ENCODE data around the gene SLC12A8. TPM values are rescaled to one million over a fixed set of nuclear protein-coding genes. Genes with fewer than 3 reads are reported as not detected.

Gene SLC12A8
- total RNA-seq, 1 donor from 2014 or later: 11.8 TPM

DNA sequence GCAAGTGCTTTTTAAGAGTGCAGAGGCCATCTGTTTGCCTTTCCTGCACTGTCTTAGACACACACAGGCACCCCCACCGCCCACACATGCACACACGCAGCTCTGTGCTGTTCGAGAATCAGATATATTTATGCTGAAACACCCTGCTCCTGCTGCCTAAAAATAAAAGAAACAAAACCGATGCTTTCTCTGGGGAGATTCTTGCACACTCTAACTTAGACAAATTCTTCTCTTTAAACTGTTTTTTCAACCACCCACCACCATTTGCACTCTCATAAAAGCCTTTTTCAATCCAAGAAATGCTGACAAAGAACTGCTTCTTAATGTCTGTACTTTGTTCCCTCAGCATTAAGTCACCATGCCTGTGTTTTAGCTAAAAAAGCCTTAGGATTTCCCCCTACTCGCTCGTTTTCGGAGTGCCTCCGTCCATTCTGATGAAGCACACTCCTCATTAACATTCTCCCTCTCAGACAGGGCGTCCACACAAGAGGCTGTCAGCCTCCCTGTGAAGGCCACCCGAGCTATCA, 26.2 kb downstream of the SLC12A8 start:
- H3K4me1 ChIP-seq: no peaks in the 10 kb centered on the region
- TF ChIP-seq, protein P1, sequence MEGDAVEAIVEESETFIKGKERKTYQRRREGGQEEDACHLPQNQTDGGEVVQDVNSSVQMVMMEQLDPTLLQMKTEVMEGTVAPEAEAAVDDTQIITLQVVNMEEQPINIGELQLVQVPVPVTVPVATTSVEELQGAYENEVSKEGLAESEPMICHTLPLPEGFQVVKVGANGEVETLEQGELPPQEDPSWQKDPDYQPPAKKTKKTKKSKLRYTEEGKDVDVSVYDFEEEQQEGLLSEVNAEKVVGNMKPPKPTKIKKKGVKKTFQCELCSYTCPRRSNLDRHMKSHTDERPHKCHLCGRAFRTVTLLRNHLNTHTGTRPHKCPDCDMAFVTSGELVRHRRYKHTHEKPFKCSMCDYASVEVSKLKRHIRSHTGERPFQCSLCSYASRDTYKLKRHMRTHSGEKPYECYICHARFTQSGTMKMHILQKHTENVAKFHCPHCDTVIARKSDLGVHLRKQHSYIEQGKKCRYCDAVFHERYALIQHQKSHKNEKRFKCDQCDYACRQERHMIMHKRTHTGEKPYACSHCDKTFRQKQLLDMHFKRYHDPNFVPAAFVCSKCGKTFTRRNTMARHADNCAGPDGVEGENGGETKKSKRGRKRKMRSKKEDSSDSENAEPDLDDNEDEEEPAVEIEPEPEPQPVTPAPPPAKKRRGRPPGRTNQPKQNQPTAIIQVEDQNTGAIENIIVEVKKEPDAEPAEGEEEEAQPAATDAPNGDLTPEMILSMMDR (IDR thresholded peaks at IDR 0.05): no peak
- intact Hi-C loops (cut with DNase I): no loop called here
- H3K27ac ChIP-seq: no peak overlapping the region
- H3K36me3 ChIP-seq: no peaks in the 10 kb centered on the region
- H3K27me3 ChIP-seq: no peaks in the 10 kb centered on the region
- no peak for ATAC-seq
- no peak overlapping the region for H3K4me3 ChIP-seq
- H3K9me3 ChIP-seq: no peaks in the 10 kb centered on the region
- no peak for DNase-seq

DNA sequence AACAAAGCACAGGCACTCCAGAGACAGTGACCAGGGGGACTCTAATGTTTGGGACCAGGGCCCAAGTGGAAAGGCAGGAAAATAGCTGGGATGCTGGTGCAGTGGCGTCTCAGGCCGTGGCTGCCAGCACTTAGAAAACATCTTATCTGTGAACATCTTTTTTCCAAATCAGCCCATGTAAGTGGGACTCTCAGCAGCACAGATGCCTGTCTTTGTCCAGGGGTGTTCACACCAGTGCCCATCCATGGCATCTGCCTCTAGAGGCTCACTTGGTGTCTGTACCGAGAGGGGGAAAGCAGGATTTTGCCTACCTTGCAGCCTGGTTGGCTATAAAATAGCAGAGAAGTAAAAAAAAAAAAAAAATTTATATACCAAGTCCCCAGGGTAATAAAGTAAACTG, 26.7 kb downstream of the SLC12A8 start:
- DNase-seq (no peak), ATAC-seq (no peak)
- no peaks in the 10 kb centered on the region for H3K27me3 ChIP-seq
- H3K36me3 ChIP-seq: no peaks in the 10 kb centered on the region
- TF ChIP-seq, protein P1 (IDR thresholded peaks at IDR 0.05): no peak
- no peaks in the 10 kb centered on the region for H3K9me3 ChIP-seq
- H3K27ac ChIP-seq: no peak overlapping the region
- no peaks in the 10 kb centered on the region for H3K4me1 ChIP-seq
- H3K4me3 ChIP-seq: no peak overlapping the region
- intact Hi-C loops (cut with DNase I): no loop called here

DNA sequence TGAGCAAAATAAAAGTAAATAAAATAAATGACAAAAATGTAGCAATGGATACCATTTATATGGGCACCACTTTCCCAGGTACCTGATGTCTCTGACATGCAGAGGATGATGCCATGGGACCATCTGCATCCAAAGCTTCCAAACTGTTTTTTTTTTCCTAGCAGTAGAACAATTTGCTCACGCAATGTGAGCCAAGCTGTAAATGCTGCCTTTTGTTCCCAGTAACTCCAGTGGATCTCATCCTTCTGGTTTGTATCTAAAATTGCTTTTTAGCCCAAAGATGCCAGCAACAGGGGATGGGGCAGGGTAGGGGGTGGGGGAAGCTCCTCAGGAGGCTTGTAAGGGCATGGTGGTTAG, 32.7 kb downstream of the SLC12A8 start:
- TF ChIP-seq, protein P1 (IDR thresholded peaks at IDR 0.05): no peak
- Histone ChIP-seq H3K27ac (no peak overlapping the region), H3K4me1 (no peaks in the 10 kb centered on the region), H3K36me3 (no peaks in the 10 kb centered on the region), H3K9me3 (no peaks in the 10 kb centered on the region), H3K27me3 (no peaks in the 10 kb centered on the region), H3K4me3 (no peak overlapping the region)
- intact Hi-C loops (cut with DNase I): no loop called here
- ATAC-seq (no peak), DNase-seq (no peak)

GRCh38 chr3:125179143-125179883, 33.2 kb downstream of the SLC12A8 start:
- Histone ChIP-seq H3K4me3 (no peak overlapping the region), H3K9me3 (no peaks in the 10 kb centered on the region), H3K36me3 (no peaks in the 10 kb centered on the region), H3K4me1 (no peaks in the 10 kb centered on the region), H3K27me3 (no peaks in the 10 kb centered on the region), H3K27ac (no peak overlapping the region)
- intact Hi-C loops (cut with DNase I): no loop called here
- ATAC-seq (no peak), DNase-seq (no peak)
- TF ChIP-seq, protein P1 (IDR thresholded peaks at IDR 0.05): no peak

DNA sequence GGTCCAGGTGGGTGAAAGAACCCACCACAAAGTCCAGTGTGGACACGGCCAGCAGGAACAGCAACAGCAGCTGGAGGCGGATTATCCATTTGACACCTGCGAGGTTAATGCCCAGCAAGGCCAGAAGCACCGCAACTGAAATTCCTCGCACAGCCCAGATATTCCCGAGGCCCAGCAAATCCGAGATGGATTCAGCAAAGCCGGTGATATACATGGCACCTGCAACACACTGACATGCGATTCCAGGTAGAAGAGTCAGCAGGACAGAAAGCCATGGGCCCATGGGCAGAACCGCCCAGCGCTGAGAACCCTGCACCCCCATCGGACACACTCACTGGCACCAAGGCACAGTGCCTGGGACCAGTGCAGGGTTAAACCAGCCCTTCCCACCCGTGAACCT, 34.8 kb downstream of the SLC12A8 start:
- no peak overlapping the region for H3K4me3 ChIP-seq
- TF ChIP-seq, protein P1 (IDR thresholded peaks at IDR 0.05): no peak
- H3K9me3 ChIP-seq: no peaks in the 10 kb centered on the region
- H3K27ac ChIP-seq: no peak overlapping the region
- ATAC-seq: no peak
- no peak for DNase-seq
- no peaks in the 10 kb centered on the region for H3K36me3 ChIP-seq
- no peaks in the 10 kb centered on the region for H3K27me3 ChIP-seq
- intact Hi-C loops (cut with DNase I): no loop called here
- no peaks in the 10 kb centered on the region for H3K4me1 ChIP-seq

Measured in upper lobe of right lung (tissue), 1 donor.